Endothelial cell of umbilical vein (primary cell): ENCODE results near the gene LRRC52. TPM values are rescaled to one million over a fixed set of nuclear protein-coding genes. Genes with fewer than 3 reads are reported as not detected.

Experiments
- BruUV-seq: library from RNA; stranded (reverse); fragments of 400-500 nt; replicated peaks from 2 replicates; lab custom pipeline; 2021; lab: Mats Ljungman, UMichigan
- CTCF ChIA-PET: fragments of 300-600, 350-600 bp; sonication (Branson Sonifier 250); formaldehyde crosslinking; loops from one replicate; lab custom pipeline; 2021; ENCODE audit warnings: antibody characterized with exemption, inconsistent platforms; lab: Charles Lee
- POLR2A ChIA-PET: fragments of 300-600, 350-600 bp; sonication (Branson Sonifier 250); formaldehyde crosslinking; loops from one replicate; lab custom pipeline; 2021; ENCODE audit warnings: antibody characterized with exemption, inconsistent platforms; lab: Charles Lee
- DNase-seq: peaks from one replicate; pipeline ENCODE4 v3.0.0-alpha.2; 2011; ENCODE audit warnings: low read depth, low spot score
- FAIRE-seq: peaks from 2 replicates; lab custom pipeline; 2011; peaks lifted over from hg19 to GRCh38; lab: Jason Lieb, UNC
- H2AFZ ChIP-seq: 2 replicates; pipeline ENCODE4 v1.6.0; 2012; ENCODE audit warnings: low read depth, low read length, control low read depth, inconsistent platforms
- H3K27ac ChIP-seq: 2 replicates; pipeline ENCODE4 v1.5.1; 2011; ENCODE audit warnings: low read depth, mild to moderate bottlenecking, control low read depth, low read length, moderate library complexity; ENCODE audit not compliant: insufficient read depth
- H3K27me3 ChIP-seq, 2 experiments: 2 replicates each; pipeline versions ENCODE4 v1.6.0 to v1.6.1; 2011; ENCODE audit warnings: low read length in 2 of 2, mixed read lengths in 1 of 2; ENCODE audit not compliant: control insufficient read depth in 2 of 2, insufficient read depth in 2 of 2
- H3K36me3 ChIP-seq, 2 experiments: 2 replicates in 1 of 2; 3 replicates in 1 of 2; pipeline ENCODE4 v1.5.1; 2011; ENCODE audit warnings: low read length in 2 of 2, mild to moderate bottlenecking in 1 of 2, moderate library complexity in 1 of 2; ENCODE audit not compliant: control insufficient read depth in 2 of 2, insufficient read depth in 2 of 2; ENCODE audit errors: extremely low read depth in 1 of 2
- H3K4me1 ChIP-seq: 3 replicates; pipeline ENCODE4 v1.5.1; 2011; ENCODE audit warnings: mild to moderate bottlenecking, low read length; ENCODE audit not compliant: control insufficient read depth, insufficient read depth; ENCODE audit errors: extremely low read depth
- H3K4me2 ChIP-seq: 2 replicates; pipeline ENCODE4 v1.6.1; 2011; ENCODE audit warnings: low read length, control low read depth, mixed read lengths; ENCODE audit not compliant: insufficient read depth
- H3K4me3 ChIP-seq, 3 experiments: fragments of 200-600 bp in 1 of 3; sonication (generic), shearing (Covaris generic) in 1 of 3; replicated peaks in 1 of 3; 2 replicates each; pipeline ENCODE4 v1.5.1; 2011 to 2016; ENCODE audit warnings: control low read depth in 3 of 3, low read length in 3 of 3, mild to moderate bottlenecking in 2 of 3, inconsistent platforms in 1 of 3, low read depth in 1 of 3, moderate library complexity in 1 of 3; ENCODE audit not compliant: insufficient read depth in 1 of 3
- H3K79me2 ChIP-seq: 2 replicates; pipeline ENCODE4 v1.6.0; 2012; ENCODE audit warnings: low read length, inconsistent platforms; ENCODE audit not compliant: control insufficient read depth, insufficient read depth
- H3K9ac ChIP-seq: replicated peaks from 2 replicates; pipeline ENCODE3; 2011; ENCODE audit warnings: low read length, control low read depth; ENCODE audit not compliant: insufficient read depth; ENCODE audit errors: extremely low read depth
- H3K9me1 ChIP-seq: replicated peaks from 3 replicates; pipeline ENCODE4 v1.6.0; 2011; ENCODE audit warnings: mild to moderate bottlenecking, low read length; ENCODE audit not compliant: control insufficient read depth, insufficient read depth; ENCODE audit errors: extremely low read depth
- H3K9me3 ChIP-seq: replicated peaks from 2 replicates; pipeline ENCODE4 v1.5.1; 2012; ENCODE audit warnings: low read length, inconsistent platforms; ENCODE audit not compliant: control insufficient read depth, insufficient read depth
- H4K20me1 ChIP-seq: replicated peaks from 2 replicates; pipeline ENCODE3; 2011; ENCODE audit warnings: mild to moderate bottlenecking, low read length; ENCODE audit not compliant: control insufficient read depth, insufficient read depth; ENCODE audit errors: extremely low read depth
- EZH2 ChIP-seq: IDR thresholded peaks from 2 replicates; pipeline ENCODE4 v1.6.1; 2012; ENCODE audit warnings: borderline replicate concordance, low read depth, mild to moderate bottlenecking, moderate library complexity, low read length, inconsistent platforms; ENCODE audit not compliant: severe bottlenecking
- FOS ChIP-seq: IDR thresholded peaks from 2 replicates; pipeline ENCODE4 v1.6.1; 2011; ENCODE audit warnings: mild to moderate bottlenecking, low read length, moderate library complexity, borderline replicate concordance; ENCODE audit not compliant: insufficient read depth
- GATA2 ChIP-seq: IDR thresholded peaks from 2 replicates; pipeline ENCODE4 v1.7.0; 2011; ENCODE audit warnings: low read depth, mild to moderate bottlenecking, moderate library complexity, mixed read lengths, low read length; ENCODE audit not compliant: insufficient read length, insufficient read depth
- JUN ChIP-seq: IDR thresholded peaks from 2 replicates; pipeline ENCODE4 v1.6.1; 2011; ENCODE audit warnings: borderline replicate concordance, low read depth; ENCODE audit not compliant: insufficient read length, insufficient read depth
- MYC ChIP-seq: IDR thresholded peaks from one replicate; pipeline ENCODE4 v1.6.1; 2011; ENCODE audit warnings: mild to moderate bottlenecking, low read depth, low read length
- POLR2A ChIP-seq: IDR thresholded peaks from 2 replicates; pipeline ENCODE4 v1.6.1; 2012; ENCODE audit warnings: low read depth, mild to moderate bottlenecking, control low read depth, low read length
- POLR2AphosphoS5 ChIP-seq: IDR thresholded peaks from 2 replicates; pipeline ENCODE4 v1.6.1; 2012; ENCODE audit warnings: low read depth, mild to moderate bottlenecking, control low read depth, low read length, moderate library complexity; ENCODE audit not compliant: insufficient read depth
- dilution Hi-C: fragments of 300-500 bp; cut with MboI; formaldehyde crosslinking; loops from one replicate; pipeline ENCODE4 v1.15.0; 2019; ENCODE audit warnings: low sequenced_read_pairs; ENCODE audit not compliant: extremely low pct_ligation_motif_present
- intact Hi-C: fragments of 100-400 bp; cut with micrococcal nuclease; formaldehyde crosslinking; loops from one replicate; pipeline ENCODE4 v1.10.0; 2022
- polyA plus RNA-seq, 4 experiments: library from polyadenylated mRNA; depleted of rRNA in 3 of 4; stranded (reverse) in 3 of 4; unstranded in 1 of 4; fragments of >200 nt; gene quantifications; 2 replicates each; pipeline versions ENCODE4 v1.2.1 to v1.2.3, GENCODE V29; 2011 to 2012; ENCODE audit warnings: missing spikeins in 1 of 4
- total RNA-seq: library from RNA; stranded (reverse); gene quantifications from 2 replicates; pipeline ENCODE4 v1.2.3, GENCODE V29; 2021
- TF ChIP-seq, protein P1 (sequence below): IDR thresholded peaks from 2 replicates; pipeline ENCODE4 v1.6.1; 2011; ENCODE audit not compliant: insufficient read depth, insufficient read length
- TF ChIP-seq, protein P2 (sequence below), 2 donors: IDR thresholded peaks; 1 replicate in 1 of 2; 2 replicates in 1 of 2; pipeline ENCODE4 v1.5.1; 2011; ENCODE audit warnings: low read length in 2 of 2, mild to moderate bottlenecking in 2 of 2, moderate library complexity in 2 of 2, control low read depth in 1 of 2, inconsistent platforms in 1 of 2, low read depth in 1 of 2; ENCODE audit not compliant: insufficient read depth in 1 of 2; ENCODE audit errors: extremely low read depth in 1 of 2

Gene LRRC52
- total and polyA plus RNA-seq, 2 donors (not counting 3 experiments of a cell fraction or from before 2014, with no cell fraction given) = not detected

DNA sequence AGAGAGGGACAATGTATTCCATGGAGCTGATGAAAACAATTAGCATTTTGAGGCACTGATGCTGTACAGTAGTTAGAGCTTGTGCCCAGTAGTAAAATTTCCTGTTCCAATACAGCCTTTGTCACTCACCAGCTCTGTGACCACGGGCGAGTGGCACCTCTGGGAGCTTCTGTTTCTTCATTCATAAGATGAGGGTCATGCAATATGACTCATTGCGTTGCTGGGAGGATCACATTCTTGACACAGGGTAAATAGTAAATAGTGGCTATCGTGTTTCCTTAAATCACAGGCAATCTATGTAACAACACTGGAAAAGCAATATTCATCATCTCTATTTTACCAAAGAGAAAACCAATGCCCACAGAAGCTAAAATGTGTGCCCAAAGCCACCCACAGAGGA lies 4.5 kb upstream of the LRRC52 start:
- POLR2A ChIA-PET = no interaction called here
- dilution Hi-C loops = no loop called here
- H3K27me3 ChIP-seq = peaks cover 0 to under 1% of the 10 kb centered on the region in 2 experiments

More for the DNA sequence above, 4.5 kb upstream of the LRRC52 start:
- Histone ChIP-seq H3K79me2 (no peaks in the 10 kb centered on the region), H3K36me3 (no peaks in the 10 kb centered on the region), H3K27ac (no peak overlapping the region), H3K4me3 (no peak overlapping the region), H4K20me1 (no peaks in the 10 kb centered on the region), H3K9ac (no peak overlapping the region), H3K9me1 (no peaks in the 10 kb centered on the region), H3K4me2 (no peak overlapping the region), H2AFZ (no peak overlapping the region), H3K9me3 (no peaks in the 10 kb centered on the region), H3K4me1 (no peaks in the 10 kb centered on the region)
- no TSS peak for BruUV-seq
- intact Hi-C loops = no loop called here
- DNase-seq (no peak), FAIRE-seq (no peak)
- TF ChIP-seq FOS (no peak), POLR2A (no peak), POLR2AphosphoS5 (no peak), GATA2 (no peak), JUN (no peak), MYC (no peak), EZH2 (no peak)
- TF ChIP-seq, protein P1, sequence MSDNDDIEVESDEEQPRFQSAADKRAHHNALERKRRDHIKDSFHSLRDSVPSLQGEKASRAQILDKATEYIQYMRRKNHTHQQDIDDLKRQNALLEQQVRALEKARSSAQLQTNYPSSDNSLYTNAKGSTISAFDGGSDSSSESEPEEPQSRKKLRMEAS = no peak
- TF ChIP-seq, protein P2, sequence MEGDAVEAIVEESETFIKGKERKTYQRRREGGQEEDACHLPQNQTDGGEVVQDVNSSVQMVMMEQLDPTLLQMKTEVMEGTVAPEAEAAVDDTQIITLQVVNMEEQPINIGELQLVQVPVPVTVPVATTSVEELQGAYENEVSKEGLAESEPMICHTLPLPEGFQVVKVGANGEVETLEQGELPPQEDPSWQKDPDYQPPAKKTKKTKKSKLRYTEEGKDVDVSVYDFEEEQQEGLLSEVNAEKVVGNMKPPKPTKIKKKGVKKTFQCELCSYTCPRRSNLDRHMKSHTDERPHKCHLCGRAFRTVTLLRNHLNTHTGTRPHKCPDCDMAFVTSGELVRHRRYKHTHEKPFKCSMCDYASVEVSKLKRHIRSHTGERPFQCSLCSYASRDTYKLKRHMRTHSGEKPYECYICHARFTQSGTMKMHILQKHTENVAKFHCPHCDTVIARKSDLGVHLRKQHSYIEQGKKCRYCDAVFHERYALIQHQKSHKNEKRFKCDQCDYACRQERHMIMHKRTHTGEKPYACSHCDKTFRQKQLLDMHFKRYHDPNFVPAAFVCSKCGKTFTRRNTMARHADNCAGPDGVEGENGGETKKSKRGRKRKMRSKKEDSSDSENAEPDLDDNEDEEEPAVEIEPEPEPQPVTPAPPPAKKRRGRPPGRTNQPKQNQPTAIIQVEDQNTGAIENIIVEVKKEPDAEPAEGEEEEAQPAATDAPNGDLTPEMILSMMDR (IDR thresholded peaks at IDR 0.05; ENCODE audit: extremely low read depth in 1 of 2, insufficient read depth in 1 of 2, low read depth in 1 of 2, low read length in 2 of 2) = no peak
- CTCF ChIA-PET = no interaction called here
